DND-41 (cell line): ENCODE results near the gene SATB1.

Source experiments
- EZH2 ChIP-seq: IDR thresholded peaks from 3 replicates; pipeline ENCODE4 v1.6.1; 2012; ENCODE audit warnings: borderline replicate concordance, low read depth, mild to moderate bottlenecking, moderate library complexity, low read length, inconsistent platforms; ENCODE audit not compliant: severe bottlenecking
- TF ChIP-seq, protein P1 (sequence below): IDR thresholded peaks from 2 replicates; pipeline ENCODE4 v1.5.1; 2012; ENCODE audit warnings: borderline replicate concordance, low read length, moderate library complexity, mild to moderate bottlenecking; ENCODE audit not compliant: poor library complexity, severe bottlenecking; ENCODE audit errors: extremely low read depth

DNA sequence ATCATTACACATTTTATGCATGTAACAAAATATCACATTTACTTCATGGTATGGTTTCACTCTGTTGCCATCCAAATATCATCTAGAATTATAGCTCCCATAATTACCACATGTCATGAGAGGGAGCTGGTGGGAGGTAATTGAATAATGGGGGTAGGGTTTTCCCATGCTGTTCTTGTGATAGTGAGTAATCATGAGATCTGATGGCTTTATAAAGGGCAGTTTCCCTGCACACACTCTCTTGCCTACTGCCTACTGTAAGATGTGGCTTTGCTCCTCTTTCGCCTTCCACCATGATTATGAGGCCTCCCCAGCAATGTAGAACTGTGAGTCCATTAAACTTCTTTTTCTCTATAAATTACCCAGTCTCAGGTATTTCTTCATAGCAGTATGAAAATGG is 123.4 kb downstream of the SATB1 start:
- TF ChIP-seq, protein P1, sequence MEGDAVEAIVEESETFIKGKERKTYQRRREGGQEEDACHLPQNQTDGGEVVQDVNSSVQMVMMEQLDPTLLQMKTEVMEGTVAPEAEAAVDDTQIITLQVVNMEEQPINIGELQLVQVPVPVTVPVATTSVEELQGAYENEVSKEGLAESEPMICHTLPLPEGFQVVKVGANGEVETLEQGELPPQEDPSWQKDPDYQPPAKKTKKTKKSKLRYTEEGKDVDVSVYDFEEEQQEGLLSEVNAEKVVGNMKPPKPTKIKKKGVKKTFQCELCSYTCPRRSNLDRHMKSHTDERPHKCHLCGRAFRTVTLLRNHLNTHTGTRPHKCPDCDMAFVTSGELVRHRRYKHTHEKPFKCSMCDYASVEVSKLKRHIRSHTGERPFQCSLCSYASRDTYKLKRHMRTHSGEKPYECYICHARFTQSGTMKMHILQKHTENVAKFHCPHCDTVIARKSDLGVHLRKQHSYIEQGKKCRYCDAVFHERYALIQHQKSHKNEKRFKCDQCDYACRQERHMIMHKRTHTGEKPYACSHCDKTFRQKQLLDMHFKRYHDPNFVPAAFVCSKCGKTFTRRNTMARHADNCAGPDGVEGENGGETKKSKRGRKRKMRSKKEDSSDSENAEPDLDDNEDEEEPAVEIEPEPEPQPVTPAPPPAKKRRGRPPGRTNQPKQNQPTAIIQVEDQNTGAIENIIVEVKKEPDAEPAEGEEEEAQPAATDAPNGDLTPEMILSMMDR, result no peak
- TF ChIP-seq EZH2, result no peak
